K562 (cell line): ENCODE measurements around the gene SLC24A4. TPM values are rescaled to one million over a fixed set of nuclear protein-coding genes. Genes with fewer than 3 reads are reported as not detected.

Source experiments
- ATAC-seq: fragments of 200-7000 bp; cut with Tn5 transposase; 3 replicates; pipeline ENCODE4 v1.9.1; 2020; ENCODE audit warnings: moderate library complexity
- BruUV-seq: library from RNA; stranded (reverse); fragments of 400-500 nt; replicated peaks from 2 replicates; lab custom pipeline; 2021; lab: Mats Ljungman, UMichigan
- CTCF ChIA-PET: fragments of 300-600 bp; formaldehyde crosslinking; extraction: SDS; loops from one replicate; lab custom pipeline; 2021; ENCODE audit warnings: low intra/inter-chr PET ratio; lab: Yijun Ruan, JAX
- POLR2A ChIA-PET: fragments of 300-600, 350-650 bp; sonication (Branson Sonifier 250); formaldehyde crosslinking; extraction: SDS; loops from one replicate; lab custom pipeline; 2021; ENCODE audit warnings: antibody characterized with exemption, inconsistent platforms; lab: Yijun Ruan, JAX
- DNase-seq, 4 experiments: peaks; one replicate each; pipeline versions ENCODE4 v3.0.0 to v3.0.0-alpha.2; 2011 to 2018; ENCODE audit warnings: low spot score in 3 of 4, mixed read lengths in 3 of 4; ENCODE audit errors: extremely low read depth in 1 of 4
- FAIRE-seq: peaks from 2 replicates; lab custom pipeline; 2011; peaks lifted over from hg19 to GRCh38; lab: Jason Lieb, UNC
- H2AFZ ChIP-seq: 2 replicates; pipeline ENCODE4 v1.6.0; 2011; ENCODE audit warnings: low read depth, low read length, control low read depth, inconsistent platforms
- H3K27ac ChIP-seq: fragments of 200-600 bp; 3 replicates; pipeline ENCODE4 v1.8.0; 2011; ENCODE audit warnings: low read depth, mild to moderate bottlenecking, control low read depth, inconsistent platforms, low read length, moderate library complexity, mixed read lengths; ENCODE audit errors: extremely low read depth
- H3K27me3 ChIP-seq, 2 experiments: fragments of 300-600 bp in 1 of 2; 2 replicates in 1 of 2; 3 replicates in 1 of 2; pipeline versions ENCODE4 v1.6.0 to v1.8.0; 2011; ENCODE audit warnings: inconsistent platforms in 2 of 2, low read length in 2 of 2, mild to moderate bottlenecking in 1 of 2, mixed read lengths in 1 of 2, moderate library complexity in 1 of 2; ENCODE audit not compliant: control insufficient read depth in 2 of 2, insufficient read depth in 2 of 2
- H3K36me3 ChIP-seq: fragments of 300-600 bp; 3 replicates; pipeline ENCODE4 v1.8.0; 2011; ENCODE audit warnings: mild to moderate bottlenecking, low read length, inconsistent platforms; ENCODE audit not compliant: control insufficient read depth, insufficient read depth
- H3K4me1 ChIP-seq, 2 experiments: fragments of 200-600 bp in 1 of 2; replicated peaks in 1 of 2; 2 replicates in 1 of 2; 3 replicates in 1 of 2; pipeline versions ENCODE4 v1.5.1 to v1.8.0; 2011; ENCODE audit warnings: inconsistent platforms in 2 of 2, low read length in 2 of 2, mild to moderate bottlenecking in 1 of 2, mixed read lengths in 1 of 2, moderate library complexity in 1 of 2; ENCODE audit not compliant: control insufficient read depth in 2 of 2, insufficient read depth in 2 of 2
- H3K4me2 ChIP-seq: 2 replicates; pipeline ENCODE4 v1.6.1; 2011; ENCODE audit warnings: low read length, control low read depth, inconsistent platforms, mixed read lengths; ENCODE audit not compliant: insufficient read depth
- H3K4me3 ChIP-seq: fragments of 200-600 bp; sonication (generic), shearing (Covaris generic); 2 replicates; pipeline ENCODE4 v1.5.1; 2016; ENCODE audit warnings: control low read depth, inconsistent platforms
- H3K79me2 ChIP-seq: fragments of 200-600 bp; 3 replicates; pipeline ENCODE4 v1.8.0; 2011; ENCODE audit warnings: low read length, inconsistent platforms; ENCODE audit not compliant: control insufficient read depth, insufficient read depth
- H3K9ac ChIP-seq, 2 experiments: 2 replicates each; pipeline versions ENCODE4 v1.6.0 to v1.6.1; 2011; ENCODE audit warnings: low read depth in 2 of 2, low read length in 2 of 2, control low read depth in 1 of 2, inconsistent platforms in 1 of 2, mild to moderate bottlenecking in 1 of 2, mixed read lengths in 1 of 2; ENCODE audit not compliant: insufficient read depth in 1 of 2
- H3K9me1 ChIP-seq: one replicate; pipeline ENCODE4 v1.6.0; 2011; ENCODE audit warnings: inconsistent platforms, mild to moderate bottlenecking, low read length, moderate library complexity; ENCODE audit not compliant: control insufficient read depth, insufficient read depth
- H3K9me3 ChIP-seq: replicated peaks from 2 replicates; pipeline ENCODE4 v1.5.1; 2011; ENCODE audit warnings: low read depth, low read length, inconsistent platforms; ENCODE audit not compliant: control insufficient read depth, insufficient read depth
- H4K20me1 ChIP-seq: replicated peaks from 2 replicates; pipeline ENCODE4 v1.6.1; 2011; ENCODE audit warnings: low read length, inconsistent platforms, mixed read lengths; ENCODE audit not compliant: control insufficient read depth, insufficient read depth
- HDAC6 ChIP-seq: IDR thresholded peaks from 2 replicates; pipeline ENCODE4 v1.6.1; 2012; ENCODE audit warnings: low read depth, mild to moderate bottlenecking, control low read depth, inconsistent platforms, low read length, moderate library complexity
- MGA ChIP-seq: fragments of 450-650 bp; IDR thresholded peaks from 2 replicates; pipeline ENCODE4 v1.6.1; 2016; ENCODE audit warnings: mild to moderate bottlenecking, moderate library complexity
- NFE2L1 ChIP-seq: fragments of 450-650 bp; IDR thresholded peaks from 2 replicates; pipeline ENCODE4 v1.6.1; 2016; ENCODE audit warnings: missing genetic modification characterization, low read depth, mild to moderate bottlenecking, missing compliant biosample characterization, moderate library complexity, borderline replicate concordance
- SUPT5H ChIP-seq: fragments of 450-650 bp; IDR thresholded peaks from 2 replicates; pipeline ENCODE4 v1.6.1; 2016
- THRA ChIP-seq: fragments of 450-650 bp; IDR thresholded peaks from 2 replicates; pipeline ENCODE4 v1.6.1; 2017; ENCODE audit warnings: mild to moderate bottlenecking, moderate library complexity
- ZNF143 ChIP-seq: sonication (generic); formaldehyde crosslinking; IDR thresholded peaks from 2 replicates; pipeline ENCODE4 v1.9.0; 2022; ENCODE audit warnings: mild to moderate bottlenecking, missing genetic modification reagents
- ZNF655 ChIP-seq: fragments of 250-450 bp; sonication (Bioruptor Pico); IDR thresholded peaks from 2 replicates; pipeline ENCODE4 v1.5.0; 2021
- WGBS: fragments of 100-300 bp; shearing (Covaris generic); methylation state at CpG from one replicate; pipeline ENCODE4 v1.1.6; 2016; ENCODE audit warnings: low coverage, mixed read lengths; ENCODE audit not compliant: insufficient coverage; ENCODE audit errors: missing lambda C conversion rate; 5-methylcytosine and 5-hydroxymethylcytosine counted together
- in situ Hi-C: fragments of 300-500 bp; cut with MboI; formaldehyde crosslinking; loops from 4 replicates; pipeline ENCODE4 v1.15.0; 2018; ENCODE audit warnings: inconsistent platforms, mixed read lengths
- intact Hi-C: fragments of 100-400 bp; cut with micrococcal nuclease; formaldehyde crosslinking; loops from 2 replicates; pipeline ENCODE4 v1.14.2; 2022
- polyA plus RNA-seq, 8 experiments: library from polyadenylated mRNA; depleted of rRNA in 4 of 8; stranded (reverse) in 5 of 8; unstranded in 3 of 8; fragments of >200 nt; fragmentation: Nextera tagmentation in 2 of 8; fragmentation: Illumina TruSeq in 1 of 8; extraction: Ambion mirVana in 2 of 8; extraction: Trizol in 1 of 8; gene quantifications; 2 replicates each; pipeline versions ENCODE4 v1.2.1 to v1.2.3, GENCODE V29; 2011 to 2014; ENCODE audit warnings: inconsistent platforms in 1 of 8, missing spikeins in 1 of 8
- total RNA-seq, 7 experiments: library from RNA; depleted of rRNA in 6 of 7; stranded (reverse); fragments of >200 nt in 6 of 7; fragmentation: Illumina TruSeq in 2 of 7; extraction: Trizol in 2 of 7; gene quantifications; 2 replicates each; pipeline versions ENCODE4 v1.2.1 to v1.2.3, GENCODE V29; 2011 to 2021; ENCODE audit warnings: low replicate concordance in 1 of 7
- TF ChIP-seq, protein P1 (sequence below): sonication (generic); IDR thresholded peaks from 2 replicates; pipeline ENCODE4 v1.6.1; 2016

The SLC24A4 gene
- total and polyA plus RNA-seq, 9 of the 15 experiments (the other 6 are each of a cell fraction or from before 2014, with no cell fraction given), result not detected

DNA sequence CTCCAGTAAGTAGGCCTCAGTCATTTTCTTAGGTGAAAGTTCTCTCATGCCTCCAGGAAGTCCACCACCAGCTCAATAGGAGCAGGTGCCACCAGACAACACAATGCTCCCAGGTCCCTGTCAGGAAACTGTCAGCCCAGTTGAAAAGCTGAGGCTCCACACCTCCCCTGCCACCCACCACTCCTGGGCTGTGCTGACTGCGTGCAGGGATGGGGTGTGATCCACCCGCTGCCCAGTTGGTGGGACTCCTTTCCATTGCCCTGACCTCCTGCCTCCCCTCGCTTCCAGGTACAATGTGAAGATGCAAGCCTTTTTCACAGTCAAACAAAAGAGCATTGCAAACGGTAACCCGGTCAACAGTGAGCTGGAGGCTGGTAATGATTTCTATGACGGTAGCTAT, 125.8 kb downstream of the SLC24A4 start:
- peaks cover 3 to 44% of the 10 kb centered on the region in 2 experiments; a peak in 3 of 5 replicates for H3K27me3 ChIP-seq
- H3K9me3 ChIP-seq, result no peaks in the 10 kb centered on the region
- no peak overlapping the region for H3K4me2 ChIP-seq
- BruUV-seq, result no TSS peak
- ChIA-PET CTCF (no interaction called here), POLR2A (no interaction called here)
- WGBS, result 0% methylated on average over 5 of the region's 6 CpGs
- H4K20me1 ChIP-seq, result no peaks in the 10 kb centered on the region
- H3K9me1 ChIP-seq, result no peaks in the 10 kb centered on the region
- no peak for FAIRE-seq
- no peaks in the 10 kb centered on the region for H3K4me1 ChIP-seq
- H3K36me3 ChIP-seq, result no peaks in the 10 kb centered on the region
- intact Hi-C loops (no loop called here), in situ Hi-C loops (no loop called here)
- no peak for ATAC-seq
- H3K27ac ChIP-seq, result no peak overlapping the region
- no peak overlapping the region for H3K4me3 ChIP-seq
- no peak for DNase-seq
- H3K9ac ChIP-seq, result no peak overlapping the region
- no peaks in the 10 kb centered on the region for H3K79me2 ChIP-seq
- H2AFZ ChIP-seq, result no peak overlapping the region
- TF ChIP-seq ZNF143 (CRISPR knock-in tag), result no peak
- TF ChIP-seq HDAC6, result no peak
- no peak for TF ChIP-seq NFE2L1
- no peak for TF ChIP-seq SUPT5H
- TF ChIP-seq, protein P1, sequence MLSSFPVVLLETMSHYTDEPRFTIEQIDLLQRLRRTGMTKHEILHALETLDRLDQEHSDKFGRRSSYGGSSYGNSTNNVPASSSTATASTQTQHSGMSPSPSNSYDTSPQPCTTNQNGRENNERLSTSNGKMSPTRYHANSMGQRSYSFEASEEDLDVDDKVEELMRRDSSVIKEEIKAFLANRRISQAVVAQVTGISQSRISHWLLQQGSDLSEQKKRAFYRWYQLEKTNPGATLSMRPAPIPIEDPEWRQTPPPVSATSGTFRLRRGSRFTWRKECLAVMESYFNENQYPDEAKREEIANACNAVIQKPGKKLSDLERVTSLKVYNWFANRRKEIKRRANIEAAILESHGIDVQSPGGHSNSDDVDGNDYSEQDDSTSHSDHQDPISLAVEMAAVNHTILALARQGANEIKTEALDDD, result no peak
- no peak for TF ChIP-seq MGA
- TF ChIP-seq ZNF655 (CRISPR knock-in tag), result no peak
- no peak for TF ChIP-seq THRA
